ENCODE data around the gene RBBP8NL. TPM values are rescaled to one million over a fixed set of nuclear protein-coding genes. Genes with fewer than 3 reads are reported as not detected.

The RBBP8NL gene
- total and polyA plus RNA-seq, 11 donors = not detected

DNA sequence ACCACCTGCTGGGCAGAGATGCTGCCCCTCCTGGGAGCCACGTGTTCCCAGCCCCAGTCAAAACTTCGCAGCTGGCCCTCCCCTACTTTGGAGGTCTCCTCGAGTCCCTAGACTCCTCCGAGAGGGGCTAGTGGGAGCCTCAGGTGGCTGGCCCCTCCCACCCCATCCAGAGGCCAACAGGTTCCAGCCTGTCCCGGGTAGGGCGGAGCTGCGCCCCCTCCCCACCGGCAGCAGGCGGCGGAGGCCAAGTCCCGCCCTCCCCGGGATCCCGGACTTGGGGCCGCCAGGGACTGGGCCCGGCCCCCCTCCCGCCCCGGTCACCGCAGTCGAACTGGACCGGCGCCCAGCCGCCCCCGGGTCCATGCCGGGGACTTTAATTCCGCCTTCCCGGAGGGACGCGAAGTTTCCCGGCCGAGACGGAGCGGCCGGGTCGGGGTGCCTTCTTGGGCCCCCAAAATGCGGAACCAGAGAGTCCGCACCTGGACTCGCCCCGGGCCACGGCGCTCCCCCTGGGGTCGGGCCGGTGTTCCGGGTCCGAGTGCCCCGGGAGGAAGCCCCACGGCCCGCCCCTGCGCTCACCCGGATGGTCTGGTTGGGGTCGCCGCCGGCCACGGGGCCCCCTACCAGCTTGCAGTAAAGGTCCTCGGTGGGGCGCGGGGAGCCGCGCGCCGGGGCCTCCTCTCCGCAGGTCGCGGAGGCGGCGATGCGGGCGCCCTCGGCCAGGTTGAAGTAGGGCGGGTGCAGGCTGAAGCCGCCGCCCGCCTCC lies 60.8 kb downstream of the RBBP8NL start:
- DNase-seq (peak; percentile 50 to 75 (median 57)), ATAC-seq (peak in 3 of 4 donors; percentile 2 to 23 (median 11))
- no peak for TF ChIP-seq POLR2A (IDR thresholded peaks at IDR 0.05)
- TF ChIP-seq, protein P1, sequence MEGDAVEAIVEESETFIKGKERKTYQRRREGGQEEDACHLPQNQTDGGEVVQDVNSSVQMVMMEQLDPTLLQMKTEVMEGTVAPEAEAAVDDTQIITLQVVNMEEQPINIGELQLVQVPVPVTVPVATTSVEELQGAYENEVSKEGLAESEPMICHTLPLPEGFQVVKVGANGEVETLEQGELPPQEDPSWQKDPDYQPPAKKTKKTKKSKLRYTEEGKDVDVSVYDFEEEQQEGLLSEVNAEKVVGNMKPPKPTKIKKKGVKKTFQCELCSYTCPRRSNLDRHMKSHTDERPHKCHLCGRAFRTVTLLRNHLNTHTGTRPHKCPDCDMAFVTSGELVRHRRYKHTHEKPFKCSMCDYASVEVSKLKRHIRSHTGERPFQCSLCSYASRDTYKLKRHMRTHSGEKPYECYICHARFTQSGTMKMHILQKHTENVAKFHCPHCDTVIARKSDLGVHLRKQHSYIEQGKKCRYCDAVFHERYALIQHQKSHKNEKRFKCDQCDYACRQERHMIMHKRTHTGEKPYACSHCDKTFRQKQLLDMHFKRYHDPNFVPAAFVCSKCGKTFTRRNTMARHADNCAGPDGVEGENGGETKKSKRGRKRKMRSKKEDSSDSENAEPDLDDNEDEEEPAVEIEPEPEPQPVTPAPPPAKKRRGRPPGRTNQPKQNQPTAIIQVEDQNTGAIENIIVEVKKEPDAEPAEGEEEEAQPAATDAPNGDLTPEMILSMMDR (IDR thresholded peaks at IDR 0.05) = no peak
- H3K27ac ChIP-seq = peak overlapping the region; percentile 84 to 97 (median 93)
- peak overlapping the region; percentile 75 to 97 (median 92) for H3K4me3 ChIP-seq
- peaks cover 19 to 97% (median 81%) of the 10 kb centered on the region in 12 donors for H3K4me1 ChIP-seq
- H3K27me3 ChIP-seq = peaks cover 0 to 36% (median 0%) of the 10 kb centered on the region in 9 donors
- intact Hi-C loops (cut with DNase I) = loop anchor here in 1 of 10 donors (5.0 kb wide), 1 partner anchor 64 kb away; the partner anchor contains the start of gene ADRM1
- WGBS, 4 donors = 0 to 1% (median 1%) methylated on average over 19 to 72 of the region's 72 CpGs
- no peaks in the 10 kb centered on the region for H3K9me3 ChIP-seq
- peaks cover 0 to 10% (median 0%) of the 10 kb centered on the region in 9 donors for H3K36me3 ChIP-seq

DNA sequence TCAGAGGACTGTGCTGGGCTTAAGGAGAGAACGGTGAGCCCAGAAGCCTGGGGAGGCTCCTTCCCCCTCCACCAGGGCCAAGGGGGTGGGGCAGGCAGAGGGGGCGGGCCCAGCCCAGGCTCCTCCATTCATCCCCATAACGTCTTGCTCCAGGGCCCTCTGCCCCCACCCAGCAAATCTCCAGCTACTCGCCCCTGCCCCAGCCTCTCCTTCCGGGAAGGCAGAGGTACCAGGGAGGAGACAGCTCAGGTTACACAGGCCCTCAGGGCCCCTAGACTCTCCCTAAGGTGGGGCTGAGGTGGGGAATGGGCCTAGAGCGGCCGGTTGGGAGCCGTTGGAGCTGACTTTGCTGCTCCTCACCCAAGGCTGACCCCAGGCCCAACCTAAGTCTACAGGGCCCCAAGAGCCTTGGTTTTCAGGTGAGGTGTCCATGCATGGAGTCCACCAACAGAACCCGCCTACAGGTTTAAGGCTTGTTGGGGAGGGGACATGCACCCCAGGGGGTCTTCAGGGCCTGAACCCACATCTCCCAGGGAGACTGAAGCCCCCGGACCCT lies 61.4 kb downstream of the RBBP8NL start:
- H3K27me3 ChIP-seq = peaks cover 0 to 36% (median 0%) of the 10 kb centered on the region in 9 donors
- DNase-seq (peak; percentile 39 to 72 (median 49)), ATAC-seq (peak in 3 of 4 donors; percentile 3 to 52 (median 28))
- peak overlapping the region; percentile 75 to 97 (median 92) for H3K4me3 ChIP-seq
- H3K9me3 ChIP-seq = no peaks in the 10 kb centered on the region
- intact Hi-C loops (cut with DNase I) = loop anchor here in 1 of 10 donors (5.0 kb wide), 1 partner anchor 64 kb away; the partner anchor contains the start of gene ADRM1
- TF ChIP-seq, protein P1 (IDR thresholded peaks at IDR 0.05) = no peak
- TF ChIP-seq POLR2A (IDR thresholded peaks at IDR 0.05) = no peak
- H3K4me1 ChIP-seq = peaks cover 22 to 99% (median 87%) of the 10 kb centered on the region in 12 donors
- 15 to 22% (median 20%) methylated on average over 7 to 10 of the region's 10 CpGs for WGBS, 4 donors
- peak overlapping the region; percentile 84 to 97 (median 93) for H3K27ac ChIP-seq
- H3K36me3 ChIP-seq = peaks cover 0 to 15% (median 0%) of the 10 kb centered on the region in 9 donors

DNA sequence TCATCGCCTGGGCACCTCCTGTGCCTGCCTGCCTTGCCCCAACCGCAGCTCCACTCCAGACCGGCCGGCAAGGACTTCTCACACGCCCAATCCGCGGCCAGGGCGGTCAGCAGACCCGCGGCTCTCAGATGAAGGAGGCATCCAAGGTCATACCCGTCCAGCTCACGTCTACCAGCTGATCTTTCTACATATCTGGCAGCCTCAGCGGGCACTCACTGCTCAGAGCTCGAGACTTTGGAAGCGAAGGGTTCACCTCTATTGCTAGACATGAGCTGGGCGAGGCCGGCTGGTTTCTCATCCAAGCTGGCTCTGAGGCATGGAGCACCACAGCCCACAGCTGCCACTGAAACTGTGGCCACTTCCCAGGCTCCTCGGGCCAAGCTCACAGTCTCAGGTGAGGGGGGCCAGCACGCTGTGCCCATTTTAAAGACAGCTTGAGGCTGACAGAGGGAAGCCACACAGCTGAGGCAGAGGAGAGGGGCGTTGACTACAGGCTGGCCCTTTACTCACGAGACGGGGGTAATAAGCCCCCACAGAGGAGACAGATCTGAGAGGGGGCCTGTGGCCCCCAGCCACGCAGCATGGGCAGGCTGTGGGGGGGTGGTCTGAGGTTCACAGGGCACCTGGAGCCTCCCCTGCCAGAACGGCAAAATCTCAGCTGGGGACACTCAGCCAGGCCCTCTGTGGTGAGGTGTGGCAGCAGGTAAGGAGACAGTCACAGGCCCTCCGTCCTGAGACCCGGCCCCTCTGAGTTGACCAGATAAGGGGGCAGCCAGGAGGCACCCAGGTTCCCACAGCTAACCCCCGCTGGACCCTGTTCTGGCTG lies 62.2 kb downstream of the RBBP8NL start:
- WGBS, 4 donors = 33 to 42% (median 36%) methylated on average over 25 to 27 of the region's 27 CpGs
- H3K4me1 ChIP-seq = peaks cover 22 to 95% (median 84%) of the 10 kb centered on the region in 12 donors
- TF ChIP-seq, protein P1 (IDR thresholded peaks at IDR 0.05) = no peak
- TF ChIP-seq POLR2A (IDR thresholded peaks at IDR 0.05) = peak in 1 of 2 donors; percentile 14
- intact Hi-C loops (cut with DNase I) = loop anchor here in 1 of 10 donors (5.0 kb wide), 1 partner anchor 63 kb away; the partner anchor contains the start of gene ADRM1
- H3K36me3 ChIP-seq = peaks cover 0 to 15% (median 0%) of the 10 kb centered on the region in 9 donors
- H3K27ac ChIP-seq = peak overlapping the region; percentile 84 to 97 (median 93)
- H3K4me3 ChIP-seq = peak overlapping the region in 11 of 12 donors; percentile 75 to 97 (median 91)
- ATAC-seq (peak; percentile 43 to 64 (median 63)), DNase-seq (peak; percentile 65 to 87 (median 77))
- peaks cover 0 to 33% (median 0%) of the 10 kb centered on the region in 9 donors for H3K27me3 ChIP-seq
- no peaks in the 10 kb centered on the region for H3K9me3 ChIP-seq
